H1 (cell line): ENCODE measurements around the gene CACNG1. TPM values are rescaled to one million over a fixed set of nuclear protein-coding genes. Genes with fewer than 3 reads are reported as not detected.

ENCODE experiments used
- CTCF ChIA-PET: fragments of 300-600 bp; sonication (Branson Sonifier 250); formaldehyde crosslinking; loops from one replicate; lab custom pipeline; 2021; ENCODE audit not compliant: partially characterized antibody; lab: Charles Lee
- POLR2A ChIA-PET: fragments of 300-600 bp; sonication (Branson Sonifier 250); formaldehyde crosslinking; loops from one replicate; lab custom pipeline; 2021; ENCODE audit warnings: inconsistent platforms; ENCODE audit not compliant: partially characterized antibody; lab: Charles Lee
- DNase-seq, 2 experiments: peaks; one replicate each; pipeline versions ENCODE4 v3.0.0 to v3.0.0-alpha.2; 2010 to 2022; ENCODE audit warnings: low spot score in 2 of 2, low read depth in 1 of 2, mixed read lengths in 1 of 2
- FAIRE-seq: peaks from 2 replicates; lab custom pipeline; 2011; peaks lifted over from hg19 to GRCh38; lab: Jason Lieb, UNC
- H2AFZ ChIP-seq: 2 replicates; pipeline ENCODE4 v1.8.1; 2012; ENCODE audit warnings: low read length, inconsistent platforms
- H2AK5ac ChIP-seq: 2 replicates; pipeline ENCODE4 v1.6.1; 2013; ENCODE audit warnings: low read depth, low read length
- H2BK120ac ChIP-seq: replicated peaks from 2 replicates; pipeline ENCODE3; 2013; ENCODE audit warnings: low read depth, low read length, inconsistent platforms
- H2BK12ac ChIP-seq: 2 replicates; pipeline ENCODE4 v1.6.1; 2013; ENCODE audit warnings: low read depth, low read length
- H2BK15ac ChIP-seq: 2 replicates; pipeline ENCODE4 v1.6.1; 2013; ENCODE audit warnings: low read length
- H2BK20ac ChIP-seq: 2 replicates; pipeline ENCODE4 v1.6.1; 2013; ENCODE audit warnings: low read length
- H2BK5ac ChIP-seq: 2 replicates; pipeline ENCODE4 v1.6.1; 2013; ENCODE audit warnings: low read depth, low read length
- H3K14ac ChIP-seq: 2 replicates; pipeline ENCODE4 v1.6.1; 2013; ENCODE audit warnings: inconsistent platforms; ENCODE audit not compliant: insufficient read length
- H3K18ac ChIP-seq: 2 replicates; pipeline ENCODE4 v1.6.1; 2013; ENCODE audit warnings: low read length; ENCODE audit errors: extremely low read depth
- H3K23ac ChIP-seq: 2 replicates; pipeline ENCODE4 v1.6.1; 2013; ENCODE audit warnings: inconsistent platforms; ENCODE audit not compliant: insufficient read length
- H3K23me2 ChIP-seq: 2 replicates; pipeline ENCODE4 v1.6.1; 2013; ENCODE audit warnings: low read depth, low read length
- H3K27ac ChIP-seq: 2 replicates; pipeline ENCODE4 v1.6.1; 2011; ENCODE audit warnings: low read depth, low read length, inconsistent platforms
- H3K27me3 ChIP-seq, 4 experiments: replicated peaks in 1 of 4; 1 replicate in 1 of 4; 2 replicates in 3 of 4; pipeline versions ENCODE4 v1.6.1 to v1.8.1; 2011 to 2013; ENCODE audit warnings: low read length in 3 of 4, mild to moderate bottlenecking in 3 of 4, inconsistent platforms in 2 of 4, mixed read lengths in 2 of 4, moderate library complexity in 1 of 4; ENCODE audit not compliant: control insufficient read depth in 3 of 4, insufficient read depth in 3 of 4; ENCODE audit errors: extremely low read depth in 1 of 4
- H3K36me3 ChIP-seq, 4 experiments: 2 replicates each; pipeline versions ENCODE4 v1.6.1 to v1.8.1; 2011 to 2013; ENCODE audit warnings: mild to moderate bottlenecking in 4 of 4, low read length in 3 of 4, moderate library complexity in 2 of 4, control low read depth in 1 of 4, inconsistent platforms in 1 of 4; ENCODE audit not compliant: insufficient read depth in 4 of 4, control insufficient read depth in 2 of 4
- H3K4ac ChIP-seq: replicated peaks from 2 replicates; pipeline ENCODE3; 2013; ENCODE audit warnings: low read length, low read depth, mixed read lengths, inconsistent platforms; ENCODE audit not compliant: insufficient read length
- H3K4me1 ChIP-seq, 4 experiments: replicated peaks in 1 of 4; 1 replicate in 1 of 4; 2 replicates in 3 of 4; pipeline versions ENCODE4 v1.6.1 to v1.8.1; 2011 to 2013; ENCODE audit warnings: low read length in 3 of 4, inconsistent platforms in 2 of 4, mixed read lengths in 1 of 4; ENCODE audit not compliant: insufficient read depth in 4 of 4, control insufficient read depth in 3 of 4
- H3K4me2 ChIP-seq, 2 experiments: 2 replicates each; pipeline versions ENCODE4 v1.6.1 to v1.8.1; 2011 to 2013; ENCODE audit warnings: low read depth in 2 of 2, low read length in 2 of 2, control low read depth in 1 of 2, inconsistent platforms in 1 of 2, mild to moderate bottlenecking in 1 of 2; ENCODE audit not compliant: insufficient read depth in 1 of 2
- H3K4me3 ChIP-seq, 4 experiments: fragments of 200-600, 300-600 bp in 1 of 4; sonication (generic), shearing (Covaris generic), sonication (Bioruptor Twin) in 1 of 4; 2 replicates each; pipeline versions ENCODE4 v1.5.1 to v1.8.1; 2011 to 2016; ENCODE audit warnings: low read length in 4 of 4, low read depth in 3 of 4, control low read depth in 2 of 4, inconsistent platforms in 2 of 4, mild to moderate bottlenecking in 2 of 4, mixed read lengths in 1 of 4, moderate library complexity in 1 of 4; ENCODE audit not compliant: insufficient read depth in 2 of 4; ENCODE audit errors: extremely low read depth in 1 of 4
- H3K56ac ChIP-seq: replicated peaks from 2 replicates; pipeline ENCODE3; 2013; ENCODE audit warnings: low read depth, mild to moderate bottlenecking, mixed read lengths, low read length, inconsistent platforms; ENCODE audit not compliant: insufficient read length
- H3K79me1 ChIP-seq: 2 replicates; pipeline ENCODE4 v1.6.1; 2013; ENCODE audit warnings: low read depth, low read length, control low read depth
- H3K79me2 ChIP-seq, 2 experiments: 2 replicates each; pipeline versions ENCODE4 v1.6.1 to v1.8.1; 2012 to 2013; ENCODE audit warnings: low read length in 2 of 2, mild to moderate bottlenecking in 2 of 2, inconsistent platforms in 1 of 2; ENCODE audit not compliant: insufficient read depth in 2 of 2, control insufficient read depth in 1 of 2
- H3K9ac ChIP-seq, 4 experiments: replicated peaks in 1 of 4; 1 replicate in 1 of 4; 2 replicates in 3 of 4; pipeline versions ENCODE4 v1.6.1 to v1.8.1; 2011 to 2013; ENCODE audit warnings: low read depth in 3 of 4, low read length in 3 of 4, control low read depth in 2 of 4, mild to moderate bottlenecking in 2 of 4, moderate library complexity in 2 of 4, inconsistent platforms in 1 of 4; ENCODE audit errors: extremely low read depth in 1 of 4
- H3K9me3 ChIP-seq, 2 experiments: 2 replicates each; pipeline versions ENCODE4 v1.6.1 to v1.8.1; 2012 to 2013; ENCODE audit warnings: mild to moderate bottlenecking in 2 of 2, moderate library complexity in 2 of 2, control low read depth in 1 of 2, inconsistent platforms in 1 of 2, low read depth in 1 of 2, low read length in 1 of 2, mixed read lengths in 1 of 2; ENCODE audit not compliant: insufficient read depth in 2 of 2
- H4K20me1 ChIP-seq, 2 experiments: replicated peaks in 1 of 2; 2 replicates each; pipeline versions ENCODE3 to v1.8.1; 2011 to 2013; ENCODE audit warnings: inconsistent platforms in 2 of 2, low read length in 2 of 2, mild to moderate bottlenecking in 1 of 2; ENCODE audit not compliant: insufficient read depth in 2 of 2, control insufficient read depth in 1 of 2
- H4K5ac ChIP-seq: 2 replicates; pipeline ENCODE4 v1.6.1; 2013; ENCODE audit warnings: low read length, low read depth, mixed read lengths, inconsistent platforms; ENCODE audit not compliant: insufficient read length
- H4K8ac ChIP-seq: 2 replicates; pipeline ENCODE4 v1.8.0; 2013; ENCODE audit warnings: mild to moderate bottlenecking, moderate library complexity, low read length, inconsistent platforms; ENCODE audit not compliant: insufficient read depth; ENCODE audit errors: extremely low read depth
- H4K91ac ChIP-seq: replicated peaks from 2 replicates; pipeline ENCODE3; 2013; ENCODE audit warnings: low read length, mixed read lengths, inconsistent platforms; ENCODE audit not compliant: insufficient read length
- BACH1 ChIP-seq: IDR thresholded peaks from 2 replicates; pipeline ENCODE4 v1.6.1; 2012; ENCODE audit warnings: low read length, improper control_type of control experiment
- BRCA1 ChIP-seq: IDR thresholded peaks from 2 replicates; pipeline ENCODE4 v1.6.1; 2012; ENCODE audit warnings: low read depth, low read length, improper control_type of control experiment
- CREB1 ChIP-seq: IDR thresholded peaks from 2 replicates; pipeline ENCODE4 v1.6.1; 2012; ENCODE audit warnings: inconsistent platforms
- EGR1 ChIP-seq: IDR thresholded peaks from 2 replicates; pipeline ENCODE4 v1.6.1; 2011; ENCODE audit warnings: low read depth, low read length, borderline replicate concordance
- MAFK ChIP-seq: IDR thresholded peaks from 2 replicates; pipeline ENCODE4 v1.6.1; 2012; ENCODE audit warnings: low read depth, mild to moderate bottlenecking, improper control_type of control experiment, low read length
- POLR2A ChIP-seq, 2 experiments: IDR thresholded peaks; 1 replicate in 1 of 2; 2 replicates in 1 of 2; pipeline ENCODE4 v1.6.1; 2011; ENCODE audit warnings: low read depth in 2 of 2, low read length in 2 of 2, mild to moderate bottlenecking in 2 of 2; ENCODE audit errors: control extremely low read depth in 1 of 2
- RXRA ChIP-seq: IDR thresholded peaks from 2 replicates; pipeline ENCODE4 v1.6.1; 2011; ENCODE audit warnings: low read depth, mild to moderate bottlenecking, low read length, moderate library complexity; ENCODE audit not compliant: insufficient read depth
- SIRT6 ChIP-seq: IDR thresholded peaks from one replicate; pipeline ENCODE4 v1.7.1; 2012; ENCODE audit warnings: low read length, inconsistent platforms
- SP2 ChIP-seq: IDR thresholded peaks from 2 replicates; pipeline ENCODE4 v1.6.1; 2012; ENCODE audit warnings: mild to moderate bottlenecking, low read length, inconsistent platforms
- SP4 ChIP-seq: IDR thresholded peaks from 2 replicates; pipeline ENCODE4 v1.6.1; 2012; ENCODE audit warnings: low read length, inconsistent platforms
- SUZ12 ChIP-seq: fragments of 200-600 bp; sonication (generic); IDR thresholded peaks from 2 replicates; pipeline ENCODE4 v1.6.1; 2012; ENCODE audit warnings: mild to moderate bottlenecking, inconsistent platforms, low read length, moderate library complexity, mixed read lengths
- WGBS, 2 experiments: shearing (Covaris generic) in 1 of 2; methylation state at CpG; one replicate each; pipeline versions ENCODE4 v1.1.6 to v1.1.7; 2013 to 2015; ENCODE audit warnings: low lambda C conversion rate in 2 of 2, mixed read lengths in 2 of 2, inconsistent platforms in 1 of 2, low coverage in 1 of 2, missing lambda C conversion rate in 1 of 2; ENCODE audit not compliant: insufficient replicate concordance in 2 of 2, insufficient coverage in 1 of 2, insufficient read length in 1 of 2; ENCODE audit errors: extremely low coverage in 1 of 2, missing lambda C conversion rate in 1 of 2; 5-methylcytosine and 5-hydroxymethylcytosine counted together
- polyA plus RNA-seq, 7 experiments: library from polyadenylated mRNA; depleted of rRNA in 3 of 7; stranded (reverse) in 5 of 7; unstranded in 2 of 7; fragments of >200 nt in 5 of 7; fragments of 200-250 nt in 2 of 7; gene quantifications; 1 replicate in 5 of 7; 2 replicates in 1 of 7; 4 replicates in 1 of 7; pipeline versions ENCODE4 v1.2.1 to v1.2.3, GENCODE V29; 2011 to 2013; ENCODE audit warnings: missing spikeins in 2 of 7, mixed read lengths in 2 of 7
- total RNA-seq: library from RNA; stranded (reverse); fragmentation: NEBNext Ultra II Directional; extraction: Animal tissue kit (Norgen Biotek cat#: 25700); gene quantifications from 2 replicates; pipeline ENCODE4 v1.2.1, GENCODE V29; 2021

Gene CACNG1
- total and polyA plus RNA-seq, 2 of the 8 experiments (the other 6 are each of a cell fraction or from before 2014, with no cell fraction given) = not detected

- Histone ChIP-seq H4K5ac (no peak overlapping the region), H3K23me2 (no peaks in the 10 kb centered on the region), H3K4ac (no peak overlapping the region), H2AK5ac (no peak overlapping the region), H2BK5ac (no peak overlapping the region), H4K8ac (no peak overlapping the region), H3K18ac (no peak overlapping the region), H2BK120ac (no peak overlapping the region), H3K23ac (no peak overlapping the region), H2BK15ac (no peak overlapping the region), H3K36me3 (peaks cover 0 to 14% (median 2%) of the 10 kb centered on the region in 4 experiments; a peak in 4 of 8 replicates), H4K91ac (no peak overlapping the region), H3K56ac (no peak overlapping the region), H2BK20ac (no peak overlapping the region), H3K79me1 (no peaks in the 10 kb centered on the region), H3K4me1 (no peaks in the 10 kb centered on the region), H4K20me1 (peaks cover 0 to 1% of the 10 kb centered on the region in 2 experiments), H3K27me3 (no peaks in the 10 kb centered on the region), H3K27ac (no peak overlapping the region), H2AFZ (no peak overlapping the region), H3K79me2 (no peaks in the 10 kb centered on the region), H3K9ac (no peak overlapping the region)
- FAIRE-seq (no peak), DNase-seq (no peak)
- POLR2A ChIA-PET = no interaction called here
- WGBS, 2 experiments = 91% methylated on average over 3 of the region's 3 CpGs; no CpG with 5 or more reads in 1 of the 2 experiments
- TF ChIP-seq RXRA = no peak
- no peak for TF ChIP-seq BACH1
- TF ChIP-seq POLR2A (IDR thresholded peaks at IDR 0.05; ENCODE audit: control extremely low read depth in 1 of 2, low read depth in 2 of 2, low read length in 2 of 2) = no peak
- no peak for TF ChIP-seq CREB1
- TF ChIP-seq SP2 = no peak
- no peak for TF ChIP-seq SP4
- no peak for TF ChIP-seq SUZ12
- no peak for TF ChIP-seq BRCA1
- no peak for TF ChIP-seq SIRT6
- no peak for TF ChIP-seq MAFK
- TF ChIP-seq EGR1 = no peak
- TF ChIP-seq, all 59 proteins: peak for 0
- CTCF ChIA-PET = no interaction called here
- Histone ChIP-seq H3K14ac (no peak overlapping the region), H2BK12ac (no peak overlapping the region), H3K9me3 (0 out of 4 replicates have a peak, but pooled peaks cover 0 to 4% of the 10 kb centered on the region in 2 experiments), H3K4me3 (no peak overlapping the region), H3K4me2 (no peak overlapping the region)
These were observed 44.3 kb downstream of the CACNG1 start for GRCh38 chr17:67088639-67089038.
